OCI-LY7 (cell line): ENCODE results near the gene IDH2. TPM values are rescaled to one million over a fixed set of nuclear protein-coding genes. Genes with fewer than 3 reads are reported as not detected.
A peak's percentile ranks its signal among the peaks of the same experiment; 100 is the strongest.

Experiments used
- BruUV-seq: library from RNA; stranded (reverse); fragments of 400-500 nt; replicated peaks from 2 replicates; lab custom pipeline; 2021; lab: Mats Ljungman, UMichigan
- CTCF ChIA-PET: fragments of 300-600 bp; sonication (Branson Sonifier 250); formaldehyde crosslinking; loops from one replicate; lab custom pipeline; 2022; ENCODE audit warnings: antibody characterized with exemption; ENCODE audit not compliant: unreplicated experiment; lab: Charles Lee
- POLR2A ChIA-PET: fragments of 300-600 bp; sonication (Branson Sonifier 250); formaldehyde crosslinking; loops from one replicate; lab custom pipeline; 2022; ENCODE audit warnings: antibody characterized with exemption; lab: Charles Lee
- DNase-seq: peaks from one replicate; pipeline ENCODE4 v3.0.0-alpha.2; 2015; ENCODE audit warnings: low spot score
- H2AFZ ChIP-seq: fragments of 200-600 bp; sonication (generic), shearing (Covaris generic); 2 replicates; pipeline ENCODE4 v1.6.1; 2014; ENCODE audit warnings: mild to moderate bottlenecking, antibody characterized with exemption, low read length, moderate library complexity
- H3K27ac ChIP-seq: fragments of 200-600 bp; sonication (generic); 2 replicates; pipeline ENCODE4 v1.5.1; 2014; ENCODE audit warnings: mixed run types, low read depth, mild to moderate bottlenecking, moderate library complexity, low read length, inconsistent platforms; ENCODE audit not compliant: poor library complexity, severe bottlenecking
- H3K36me3 ChIP-seq: fragments of 200-600 bp; sonication (generic); 2 replicates; pipeline ENCODE4 v1.6.1; 2014; ENCODE audit warnings: mild to moderate bottlenecking, antibody characterized with exemption, low read length, moderate library complexity, mixed read lengths; ENCODE audit not compliant: insufficient read depth
- H3K4me1 ChIP-seq: fragments of 200-600 bp; sonication (generic); 2 replicates; pipeline ENCODE4 v1.5.1; 2014; ENCODE audit warnings: mild to moderate bottlenecking, low read length; ENCODE audit not compliant: insufficient read depth, poor library complexity, severe bottlenecking
- H3K4me2 ChIP-seq: fragments of 200-600 bp; sonication (generic); 2 replicates; pipeline ENCODE4 v1.6.1; 2014; ENCODE audit warnings: mild to moderate bottlenecking, low read length
- H3K4me3 ChIP-seq: fragments of 200-600 bp; sonication (generic); 2 replicates; pipeline ENCODE4 v1.5.1; 2014; ENCODE audit warnings: mild to moderate bottlenecking, low read depth, low read length; ENCODE audit not compliant: poor library complexity, severe bottlenecking
- H3K79me2 ChIP-seq: fragments of 200-600 bp; sonication (generic); 2 replicates; pipeline ENCODE4 v1.6.1; 2016; ENCODE audit warnings: low read depth, mild to moderate bottlenecking, low read length, moderate library complexity, mixed read lengths; ENCODE audit not compliant: insufficient read depth
- H3K9me2 ChIP-seq: fragments of 200-600 bp; sonication (generic); 2 replicates; pipeline ENCODE4 v1.6.1; 2016; ENCODE audit warnings: mild to moderate bottlenecking, low read length, mixed read lengths; ENCODE audit not compliant: insufficient read depth
- H3K9me3 ChIP-seq: fragments of 200-600 bp; sonication (generic); 2 replicates; pipeline ENCODE4 v1.6.1; 2014; ENCODE audit warnings: mild to moderate bottlenecking, mixed run types, low read length, mixed read lengths
- H4K20me1 ChIP-seq: fragments of 200-600 bp; sonication (generic); 2 replicates; pipeline ENCODE4 v1.6.1; 2014; ENCODE audit warnings: mild to moderate bottlenecking, antibody characterized with exemption, low read length, moderate library complexity, mixed read lengths; ENCODE audit not compliant: insufficient read depth
- EZH2phosphoT487 ChIP-seq: fragments of 200-600 bp; sonication (generic); IDR thresholded peaks from 2 replicates; pipeline ENCODE4 v1.6.1; 2018; ENCODE audit warnings: low read depth, borderline replicate concordance, mild to moderate bottlenecking, mixed run types, antibody characterized with exemption, low read length, moderate library complexity, mixed read lengths
- intact Hi-C: fragments of 100-400 bp; cut with micrococcal nuclease; formaldehyde crosslinking; loops from one replicate; pipeline ENCODE4 v1.10.0; 2022; ENCODE audit not compliant: unreplicated experiment
- total RNA-seq, 2 experiments: library from RNA; depleted of rRNA in 1 of 2; stranded (reverse); fragments of >200 nt in 1 of 2; shearing (Covaris generic) in 1 of 2; gene quantifications; 2 replicates each; pipeline ENCODE4 v1.2.3, GENCODE V29; 2014 to 2022
- TF ChIP-seq, protein P1 (sequence below): fragments of 200-600 bp; sonication (generic); conservative IDR thresholded peaks from 2 replicates; pipeline ENCODE4 v1.5.1; 2014; ENCODE audit warnings: mild to moderate bottlenecking, antibody characterized with exemption, low read length, moderate library complexity, mixed read lengths

The IDH2 gene
- total RNA-seq, 2 experiments from 2014 or later = 220 to 224 TPM

DNA sequence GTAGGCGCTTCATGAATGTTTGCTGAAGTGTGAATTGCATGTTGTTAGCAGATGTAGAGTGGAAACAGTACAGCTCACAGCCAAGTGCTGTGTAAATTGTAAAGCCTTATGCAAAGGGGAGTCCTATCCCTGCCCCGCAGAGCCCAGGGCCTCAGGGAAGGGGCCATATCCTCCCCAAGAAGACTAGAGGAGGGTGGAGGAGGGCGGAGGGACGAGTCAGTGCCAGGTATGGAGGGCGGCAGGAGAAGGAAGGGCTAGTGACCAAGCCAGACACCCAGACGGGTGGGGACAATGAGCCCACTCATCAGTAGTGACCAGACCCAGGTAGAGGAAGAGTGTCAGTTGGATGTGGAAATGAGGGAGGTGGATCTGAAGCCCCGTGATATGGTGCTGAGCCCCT is 56.0 kb downstream of the IDH2 start:
- POLR2A ChIA-PET = interaction anchor here (0.7 to 2.5 kb wide), 4 partner anchors 10 to 47 kb away, joined by 3 to 8 read pairs (median 4); no protein-coding TSS in a partner anchor

DNA sequence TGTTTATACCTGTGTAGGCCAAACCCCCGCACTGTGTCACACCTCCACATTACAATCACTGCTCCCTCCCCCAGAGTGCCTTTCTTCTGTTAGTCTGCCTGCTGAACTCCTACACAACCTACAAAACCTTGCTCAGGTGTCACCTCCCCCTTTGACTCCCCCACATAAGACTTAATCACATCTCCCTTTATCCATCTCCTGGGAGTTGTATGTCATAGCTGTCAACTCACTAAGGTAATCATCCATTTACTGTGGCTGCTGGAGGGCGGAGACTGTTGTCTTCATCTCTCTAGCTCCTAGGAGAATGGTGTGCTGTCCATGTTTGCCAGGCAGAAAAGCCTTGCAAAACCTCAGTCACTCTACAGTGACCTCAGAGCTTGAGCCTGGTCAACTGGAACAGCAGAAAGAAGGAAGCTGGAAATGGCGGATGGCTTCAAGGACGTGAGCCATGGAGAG is 57.3 kb downstream of the IDH2 start:
- Histone ChIP-seq H3K4me3 (no peak overlapping the region), H3K9me2 (no peaks in the 10 kb centered on the region), H3K27ac (no peak overlapping the region), H3K79me2 (no peaks in the 10 kb centered on the region), H2AFZ (no peak overlapping the region), H4K20me1 (no peaks in the 10 kb centered on the region), H3K4me2 (no peak overlapping the region), H3K9me3 (no peaks in the 10 kb centered on the region), H3K4me1 (peaks cover 50% of the 10 kb centered on the region), H3K36me3 (no peaks in the 10 kb centered on the region)
- TF ChIP-seq EZH2phosphoT487 = no peak
- TF ChIP-seq, protein P1, sequence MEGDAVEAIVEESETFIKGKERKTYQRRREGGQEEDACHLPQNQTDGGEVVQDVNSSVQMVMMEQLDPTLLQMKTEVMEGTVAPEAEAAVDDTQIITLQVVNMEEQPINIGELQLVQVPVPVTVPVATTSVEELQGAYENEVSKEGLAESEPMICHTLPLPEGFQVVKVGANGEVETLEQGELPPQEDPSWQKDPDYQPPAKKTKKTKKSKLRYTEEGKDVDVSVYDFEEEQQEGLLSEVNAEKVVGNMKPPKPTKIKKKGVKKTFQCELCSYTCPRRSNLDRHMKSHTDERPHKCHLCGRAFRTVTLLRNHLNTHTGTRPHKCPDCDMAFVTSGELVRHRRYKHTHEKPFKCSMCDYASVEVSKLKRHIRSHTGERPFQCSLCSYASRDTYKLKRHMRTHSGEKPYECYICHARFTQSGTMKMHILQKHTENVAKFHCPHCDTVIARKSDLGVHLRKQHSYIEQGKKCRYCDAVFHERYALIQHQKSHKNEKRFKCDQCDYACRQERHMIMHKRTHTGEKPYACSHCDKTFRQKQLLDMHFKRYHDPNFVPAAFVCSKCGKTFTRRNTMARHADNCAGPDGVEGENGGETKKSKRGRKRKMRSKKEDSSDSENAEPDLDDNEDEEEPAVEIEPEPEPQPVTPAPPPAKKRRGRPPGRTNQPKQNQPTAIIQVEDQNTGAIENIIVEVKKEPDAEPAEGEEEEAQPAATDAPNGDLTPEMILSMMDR = no peak
- BruUV-seq = no TSS peak
- CTCF ChIA-PET = interaction anchor here (0.7 kb wide), 1 partner anchor 16 kb away, joined by 3 read pairs; no protein-coding TSS in a partner anchor
- no peak for DNase-seq
- POLR2A ChIA-PET = interaction anchor here (1.3 kb wide), 2 partner anchors 9 to 14 kb away, joined by 4 to 5 read pairs; no protein-coding TSS in a partner anchor
- intact Hi-C loops = no loop called here

More for the DNA sequence above, 56.0 kb downstream of the IDH2 start:
- Histone ChIP-seq H3K9me2 (no peaks in the 10 kb centered on the region), H3K4me1 (peaks cover 40% of the 10 kb centered on the region), H3K9me3 (no peaks in the 10 kb centered on the region), H3K4me3 (peak overlapping the region; percentile 50), H2AFZ (peak overlapping the region; percentile 70; the same call in 1 of the 2 replicates), H3K4me2 (peak overlapping the region; percentile 90), H3K79me2 (no peaks in the 10 kb centered on the region), H3K27ac (peak overlapping the region; percentile 77), H3K36me3 (no peaks in the 10 kb centered on the region), H4K20me1 (no peaks in the 10 kb centered on the region)
- CTCF ChIA-PET = no interaction called here
- BruUV-seq = no TSS peak
- no peak for DNase-seq
- intact Hi-C loops = no loop called here
- no peak for TF ChIP-seq EZH2phosphoT487
- TF ChIP-seq, protein P1 = no peak

DNA sequence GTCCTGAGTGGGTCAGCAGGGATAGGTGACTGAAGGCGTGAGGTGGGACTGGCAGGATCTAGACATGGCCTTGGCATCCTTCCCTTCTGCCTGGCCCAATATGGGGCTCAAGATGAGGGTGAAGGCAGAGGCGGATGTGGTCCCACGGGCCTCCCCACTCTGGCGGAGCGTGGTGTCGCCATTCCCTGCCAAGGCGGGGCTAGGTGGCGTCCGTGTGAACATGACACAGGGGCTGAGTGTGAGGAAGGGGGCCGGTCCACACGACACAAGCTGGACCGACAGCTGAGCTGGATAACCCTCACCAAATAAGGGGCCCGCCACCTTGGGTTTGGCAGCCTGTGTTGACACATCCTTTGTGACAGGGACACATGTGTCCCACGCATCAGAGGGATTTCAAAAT is 58.1 kb downstream of the IDH2 start:
- intact Hi-C loops = no loop called here
- Histone ChIP-seq H3K27ac (no peak overlapping the region), H3K79me2 (no peaks in the 10 kb centered on the region), H3K9me2 (no peaks in the 10 kb centered on the region), H3K4me1 (peaks cover 50% of the 10 kb centered on the region), H3K4me3 (no peak overlapping the region), H4K20me1 (no peaks in the 10 kb centered on the region), H3K9me3 (no peaks in the 10 kb centered on the region), H3K36me3 (no peaks in the 10 kb centered on the region), H2AFZ (no peak overlapping the region), H3K4me2 (no peak overlapping the region)
- no peak for TF ChIP-seq EZH2phosphoT487
- TF ChIP-seq, protein P1 = no peak
- ChIA-PET POLR2A (no interaction called here), CTCF (no interaction called here)
- DNase-seq = no peak
- BruUV-seq = no TSS peak
